Body of pancreas (tissue), 4 donors: ENCODE data around the gene ASB10.

ENCODE experiments used
- POLR2A ChIP-seq, 3 donors: fragments of 450-650 bp; IDR thresholded peaks; one replicate each; pipeline ENCODE4 v1.6.1; 2016; ENCODE audit warnings: antibody characterized with exemption in 3 of 3, mild to moderate bottlenecking in 2 of 3
- TF ChIP-seq, protein P1 (sequence below), 7 experiments: fragments of 450-650 bp in 4 of 7; fragments of 200-600 bp in 3 of 7; sonication (generic) in 3 of 7; IDR thresholded peaks; one replicate each; pipeline ENCODE4 v1.5.1; 2016 to 2019; ENCODE audit warnings: antibody characterized with exemption in 7 of 7

DNA sequence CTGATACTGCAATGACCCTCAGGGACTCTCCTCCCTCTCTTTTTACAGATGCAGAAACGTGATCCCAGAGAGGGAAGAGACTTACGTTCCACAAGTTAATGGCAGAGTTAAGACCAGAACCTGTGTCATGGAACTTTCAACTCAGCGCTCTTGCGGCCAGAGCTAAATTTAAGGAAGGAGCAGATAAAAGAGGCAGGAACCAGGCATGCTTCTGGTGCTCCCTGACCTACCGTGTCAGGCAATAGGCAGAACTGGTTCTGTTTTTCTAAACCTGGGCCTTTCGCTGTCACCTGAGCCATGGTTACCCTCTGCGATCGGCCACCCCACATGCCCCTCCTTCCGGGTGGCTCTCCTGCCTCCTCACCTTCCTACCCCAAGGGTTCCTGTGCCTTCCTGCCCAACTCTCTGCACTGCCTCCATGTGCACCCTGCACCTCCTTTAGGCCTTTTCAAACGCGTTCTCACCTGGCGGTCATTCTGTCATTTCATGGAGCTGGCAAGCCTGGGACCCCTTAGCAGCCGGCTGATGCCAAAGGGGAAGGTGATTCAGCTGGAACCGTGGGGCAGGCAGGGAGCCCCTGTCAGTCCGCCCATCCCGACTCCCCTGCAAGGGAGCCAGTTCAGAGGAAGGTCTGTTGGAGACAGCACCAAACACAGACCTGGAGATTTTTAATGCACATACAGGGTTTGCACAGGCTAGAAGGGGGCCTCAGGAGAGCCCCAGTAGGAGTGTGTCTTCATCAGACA lies 11.8 kb downstream of the ASB10 start:
- TF ChIP-seq, protein P1, sequence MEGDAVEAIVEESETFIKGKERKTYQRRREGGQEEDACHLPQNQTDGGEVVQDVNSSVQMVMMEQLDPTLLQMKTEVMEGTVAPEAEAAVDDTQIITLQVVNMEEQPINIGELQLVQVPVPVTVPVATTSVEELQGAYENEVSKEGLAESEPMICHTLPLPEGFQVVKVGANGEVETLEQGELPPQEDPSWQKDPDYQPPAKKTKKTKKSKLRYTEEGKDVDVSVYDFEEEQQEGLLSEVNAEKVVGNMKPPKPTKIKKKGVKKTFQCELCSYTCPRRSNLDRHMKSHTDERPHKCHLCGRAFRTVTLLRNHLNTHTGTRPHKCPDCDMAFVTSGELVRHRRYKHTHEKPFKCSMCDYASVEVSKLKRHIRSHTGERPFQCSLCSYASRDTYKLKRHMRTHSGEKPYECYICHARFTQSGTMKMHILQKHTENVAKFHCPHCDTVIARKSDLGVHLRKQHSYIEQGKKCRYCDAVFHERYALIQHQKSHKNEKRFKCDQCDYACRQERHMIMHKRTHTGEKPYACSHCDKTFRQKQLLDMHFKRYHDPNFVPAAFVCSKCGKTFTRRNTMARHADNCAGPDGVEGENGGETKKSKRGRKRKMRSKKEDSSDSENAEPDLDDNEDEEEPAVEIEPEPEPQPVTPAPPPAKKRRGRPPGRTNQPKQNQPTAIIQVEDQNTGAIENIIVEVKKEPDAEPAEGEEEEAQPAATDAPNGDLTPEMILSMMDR (IDR thresholded peaks at IDR 0.05), result no peak
- no peak for TF ChIP-seq POLR2A (IDR thresholded peaks at IDR 0.05)
